HEK293 (cell line): ENCODE results near the gene CASP8AP2.

ENCODE experiments used
- CTCF ChIA-PET: fragments of 350-600 bp; formaldehyde crosslinking; extraction: SDS; loops from one replicate; lab custom pipeline; 2021; ENCODE audit warnings: antibody characterized with exemption; lab: Yijun Ruan, JAX
- POLR2A ChIA-PET: fragments of 300-600 bp; formaldehyde crosslinking; extraction: SDS; loops from one replicate; lab custom pipeline; 2020; ENCODE audit warnings: antibody characterized with exemption, inconsistent platforms; lab: Yijun Ruan, JAX
- H3K27ac ChIP-seq: fragments of 200-500 bp; sonication (Bioruptor generic); 2 replicates; pipeline ENCODE4 v1.5.1; 2014; ENCODE audit warnings: low read depth, low read length, control low read depth, inconsistent platforms; ENCODE audit errors: extremely low read depth
- H3K36me3 ChIP-seq, 2 experiments: fragments of 200-500 bp in 1 of 2; sonication (Bioruptor generic) in 1 of 2; 1 replicate in 1 of 2; 2 replicates in 1 of 2; pipeline ENCODE4 v1.5.1; 2014 to 2017; ENCODE audit warnings: inconsistent platforms in 2 of 2, low read length in 2 of 2; ENCODE audit not compliant: control insufficient read depth in 2 of 2, insufficient read depth in 1 of 2
- H3K4me1 ChIP-seq: fragments of 200-500 bp; sonication (Bioruptor generic); 2 replicates; pipeline ENCODE4 v1.5.1; 2014; ENCODE audit warnings: mild to moderate bottlenecking, low read length, inconsistent platforms; ENCODE audit not compliant: control insufficient read depth, insufficient read depth
- H3K4me3 ChIP-seq: 2 replicates; pipeline ENCODE4 v1.5.1; 2011; ENCODE audit warnings: low read depth, mild to moderate bottlenecking, control low read depth, low read length, moderate library complexity
- H3K9me3 ChIP-seq: fragments of 200-500 bp; sonication (Bioruptor generic); 2 replicates; pipeline ENCODE4 v1.5.1; 2014; ENCODE audit warnings: low read depth, low read length, inconsistent platforms; ENCODE audit not compliant: control insufficient read depth, insufficient read depth
- KLF9 ChIP-seq: fragments of 450-650 bp; formaldehyde crosslinking; IDR thresholded peaks from 2 replicates; pipeline ENCODE4 v1.5.1; 2016; ENCODE audit warnings: missing biosample characterization, missing genetic modification characterization, low read depth
- SETDB1 ChIP-seq: IDR thresholded peaks from one replicate; pipeline ENCODE4 v1.6.1; 2017; ENCODE audit warnings: mild to moderate bottlenecking, low read length, moderate library complexity, mixed read lengths; ENCODE audit not compliant: insufficient read length
- SP3 ChIP-seq: fragments of 450-650 bp; formaldehyde crosslinking; IDR thresholded peaks from 2 replicates; pipeline ENCODE4 v1.5.1; 2016; ENCODE audit warnings: missing biosample characterization, missing genetic modification characterization
- TCF7L2 ChIP-seq: IDR thresholded peaks from 2 replicates; pipeline ENCODE4 v1.6.1; 2011; ENCODE audit warnings: low read depth, mild to moderate bottlenecking, inconsistent platforms, low read length, moderate library complexity, borderline replicate concordance
- ZBTB6 ChIP-seq: fragments of 450-650 bp; formaldehyde crosslinking; IDR thresholded peaks from 2 replicates; pipeline ENCODE4 v1.5.1; 2017; ENCODE audit warnings: missing biosample characterization, missing genetic modification characterization
- ZNF121 ChIP-seq: fragments of 450-650 bp; formaldehyde crosslinking; IDR thresholded peaks from 2 replicates; pipeline ENCODE4 v1.5.1; 2016; ENCODE audit warnings: missing biosample characterization, missing genetic modification characterization
- ZNF133 ChIP-seq: fragments of 450-650 bp; formaldehyde crosslinking; IDR thresholded peaks from 2 replicates; pipeline ENCODE4 v1.5.1; 2016; ENCODE audit warnings: missing biosample characterization, missing genetic modification characterization
- ZNF138 ChIP-seq: fragments of 450-650 bp; formaldehyde crosslinking; IDR thresholded peaks from 2 replicates; pipeline ENCODE4 v1.5.1; 2016; ENCODE audit warnings: missing biosample characterization, missing genetic modification characterization, borderline replicate concordance
- ZNF23 ChIP-seq: fragments of 450-650 bp; formaldehyde crosslinking; IDR thresholded peaks from 2 replicates; pipeline ENCODE4 v1.5.1; 2016; ENCODE audit warnings: missing biosample characterization, missing genetic modification characterization, borderline replicate concordance
- ZNF239 ChIP-seq: fragments of 450-650 bp; formaldehyde crosslinking; IDR thresholded peaks from 2 replicates; pipeline ENCODE4 v1.5.1; 2016; ENCODE audit warnings: missing biosample characterization, missing genetic modification characterization
- ZNF311 ChIP-seq: fragments of 450-650 bp; formaldehyde crosslinking; IDR thresholded peaks from 2 replicates; pipeline ENCODE4 v1.5.1; 2017; ENCODE audit warnings: missing biosample characterization, missing genetic modification characterization, borderline replicate concordance
- ZNF391 ChIP-seq: fragments of 450-650 bp; formaldehyde crosslinking; IDR thresholded peaks from 2 replicates; pipeline ENCODE4 v1.5.1; 2016; ENCODE audit warnings: low read depth, missing biosample characterization, missing genetic modification characterization, borderline replicate concordance
- ZNF473 ChIP-seq: fragments of 450-650 bp; formaldehyde crosslinking; IDR thresholded peaks from 2 replicates; pipeline ENCODE4 v1.5.1; 2017; ENCODE audit warnings: missing biosample characterization, missing genetic modification characterization
- ZNF558 ChIP-seq: fragments of 450-650 bp; formaldehyde crosslinking; IDR thresholded peaks from 2 replicates; pipeline ENCODE4 v1.5.1; 2016; ENCODE audit warnings: missing biosample characterization, missing genetic modification characterization
- ZNF629 ChIP-seq: fragments of 450-650 bp; formaldehyde crosslinking; IDR thresholded peaks from 2 replicates; pipeline ENCODE4 v1.5.1; 2017; ENCODE audit warnings: missing biosample characterization, missing genetic modification characterization
- ZNF639 ChIP-seq: fragments of 450-650 bp; formaldehyde crosslinking; IDR thresholded peaks from 2 replicates; pipeline ENCODE4 v1.5.1; 2016; ENCODE audit warnings: missing biosample characterization, missing genetic modification characterization
- ZNF645 ChIP-seq: fragments of 450-650 bp; formaldehyde crosslinking; IDR thresholded peaks from 2 replicates; pipeline ENCODE4; 2016; ENCODE audit warnings: missing biosample characterization, missing genetic modification characterization
- ZNF704 ChIP-seq: fragments of 450-650 bp; formaldehyde crosslinking; IDR thresholded peaks from 2 replicates; pipeline ENCODE4 v1.5.1; 2016; ENCODE audit warnings: missing biosample characterization, missing genetic modification characterization
- ZNF76 ChIP-seq: fragments of 450-650 bp; formaldehyde crosslinking; IDR thresholded peaks from 2 replicates; pipeline ENCODE4; 2016; ENCODE audit warnings: low read depth, missing biosample characterization, missing genetic modification characterization, borderline replicate concordance
- ZNF785 ChIP-seq: fragments of 450-650 bp; formaldehyde crosslinking; IDR thresholded peaks from 2 replicates; pipeline ENCODE4 v1.5.1; 2016; ENCODE audit warnings: missing biosample characterization, missing genetic modification characterization
- ZNF843 ChIP-seq: fragments of 450-650 bp; formaldehyde crosslinking; IDR thresholded peaks from 2 replicates; pipeline ENCODE4 v1.5.1; 2016; ENCODE audit warnings: missing biosample characterization, missing genetic modification characterization
- ZSCAN18 ChIP-seq: fragments of 450-650 bp; formaldehyde crosslinking; IDR thresholded peaks from 2 replicates; pipeline ENCODE4 v1.5.1; 2016; ENCODE audit warnings: missing biosample characterization, missing genetic modification characterization
- ZSCAN5A ChIP-seq: fragments of 450-650 bp; formaldehyde crosslinking; IDR thresholded peaks from 2 replicates; pipeline ENCODE4 v1.5.1; 2016; ENCODE audit warnings: missing biosample characterization, missing genetic modification characterization

CASP8AP2 gene

GRCh38 chr6:89797317-89797716 lies 32.4 kb upstream of the CASP8AP2 start (continued):
- TF ChIP-seq ZNF138 (tag by site-specific recombination) (no peak), ZNF311 (no peak), ZNF704 (tag by site-specific recombination) (no peak), ZNF23 (tag by site-specific recombination) (no peak), ZBTB6 (tag by site-specific recombination) (no peak), ZNF843 (tag by site-specific recombination) (no peak)

GRCh38 chr6:89799096-89799495 lies 30.6 kb upstream of the CASP8AP2 start:
- H3K36me3 ChIP-seq = peaks cover 35 to 70% of the 10 kb centered on the region in 2 experiments; a peak in 2 of 3 replicates
- H3K27ac ChIP-seq = no peak overlapping the region
- H3K4me3 ChIP-seq = no peak overlapping the region
- CTCF ChIA-PET = no interaction called here
- TF ChIP-seq TCF7L2 = no peak
- no peak for TF ChIP-seq ZNF391 (tag by site-specific recombination)
- no peak for TF ChIP-seq ZNF629 (tag by site-specific recombination)
- TF ChIP-seq ZNF239 (tag by site-specific recombination) = no peak
- no peak for TF ChIP-seq ZNF639
- no peak for TF ChIP-seq KLF9 (tag by site-specific recombination)
- TF ChIP-seq ZNF558 (tag by site-specific recombination) = no peak
- no peak for TF ChIP-seq SETDB1
- TF ChIP-seq ZNF76 = no peak
- TF ChIP-seq ZSCAN18 (tag by site-specific recombination) = no peak
- TF ChIP-seq ZNF121 (tag by site-specific recombination) = no peak
- no peak for TF ChIP-seq ZNF473 (tag by site-specific recombination)
- no peak for TF ChIP-seq SP3 (tag by site-specific recombination)
- TF ChIP-seq, all 188 proteins: peak for 0
- H3K9me3 ChIP-seq = no peaks in the 10 kb centered on the region
- POLR2A ChIA-PET = interaction anchor here (0.6 kb wide), 1 partner anchor 15 kb away, joined by 3 read pairs; no protein-coding TSS in a partner anchor
- H3K4me1 ChIP-seq = no peaks in the 10 kb centered on the region

- TF ChIP-seq ZNF138 (tag by site-specific recombination) (no peak), ZSCAN5A (tag by site-specific recombination) (no peak), ZNF785 (tag by site-specific recombination) (no peak), ZNF645 (no peak), ZNF133 (tag by site-specific recombination) (no peak)
- H3K4me3 ChIP-seq = no peak overlapping the region
- ChIA-PET CTCF (no interaction called here), POLR2A (no interaction called here)
- H3K4me1 ChIP-seq = no peaks in the 10 kb centered on the region
- H3K27ac ChIP-seq = no peak overlapping the region
- no peaks in the 10 kb centered on the region for H3K9me3 ChIP-seq
- peaks cover 35 to 64% of the 10 kb centered on the region in 2 experiments; a peak in 2 of 3 replicates for H3K36me3 ChIP-seq
Observed at GRCh38 chr6:89799756-89800155, 29.9 kb upstream of the CASP8AP2 start.
